Glutamatergic neuron (in vitro differentiated cells): ENCODE data around the gene TMED1. TPM values are rescaled to one million over a fixed set of nuclear protein-coding genes. Genes with fewer than 3 reads are reported as not detected.
A peak's percentile ranks its signal among the peaks of the same experiment; 100 is the strongest.

Experiments used
- DNase-seq: peaks from one replicate; pipeline ENCODE4 v3.0.0; 2022
- H3K27ac Mint-ChIP-seq: one replicate; pipeline ENCODE4 v1.8.0; 2020; ENCODE audit warnings: mild to moderate bottlenecking, mixed read lengths, inconsistent platforms; ENCODE audit not compliant: unreplicated experiment
- H3K27me3 Mint-ChIP-seq: one replicate; pipeline ENCODE4 v1.8.0; 2020; ENCODE audit warnings: mild to moderate bottlenecking, moderate library complexity, mixed read lengths, inconsistent platforms; ENCODE audit not compliant: unreplicated experiment
- H3K36me3 Mint-ChIP-seq: one replicate; pipeline ENCODE4 v1.8.0; 2020; ENCODE audit warnings: mild to moderate bottlenecking, mixed read lengths, inconsistent platforms; ENCODE audit not compliant: unreplicated experiment
- H3K4me1 Mint-ChIP-seq: one replicate; pipeline ENCODE4 v1.8.0; 2020; ENCODE audit warnings: mild to moderate bottlenecking, low read depth, mixed read lengths, inconsistent platforms; ENCODE audit not compliant: unreplicated experiment
- H3K4me3 Mint-ChIP-seq: one replicate; pipeline ENCODE4 v1.8.0; 2020; ENCODE audit warnings: mild to moderate bottlenecking, mixed read lengths, inconsistent platforms; ENCODE audit not compliant: unreplicated experiment
- H3K9me3 Mint-ChIP-seq: one replicate; pipeline ENCODE4 v1.8.0; 2020; ENCODE audit warnings: mild to moderate bottlenecking, moderate library complexity, mixed read lengths, inconsistent platforms; ENCODE audit not compliant: unreplicated experiment
- CTCF ChIP-seq: fragments of 200-600 bp; sonication (generic); IDR thresholded peaks from one replicate; pipeline ENCODE4 v1.5.0; 2021; ENCODE audit not compliant: partially characterized antibody, unreplicated experiment
- total RNA-seq: library from RNA; stranded (reverse); fragmentation: NEBNext Ultra II Directional; extraction: Animal tissue kit (Norgen Biotek cat#: 25700); gene quantifications from one replicate; pipeline ENCODE4 v1.2.1, GENCODE V29; 2021; ENCODE audit not compliant: unreplicated experiment

Gene TMED1
- total RNA-seq, 1 donor from 2014 or later: 10.4 TPM

GRCh38 chr19:10808937-10809649 lies 26.9 kb downstream of the TMED1 start:
- no peak overlapping the region for H3K4me3 Mint-ChIP-seq
- no peak for DNase-seq
- H3K27me3 Mint-ChIP-seq: peaks cover 7% of the 10 kb centered on the region
- H3K9me3 Mint-ChIP-seq: peaks cover 15% of the 10 kb centered on the region
- H3K36me3 Mint-ChIP-seq: peaks cover 8% of the 10 kb centered on the region
- no peak for TF ChIP-seq CTCF
- H3K4me1 Mint-ChIP-seq: peaks cover 14% of the 10 kb centered on the region
- peak overlapping the region; percentile 60 for H3K27ac Mint-ChIP-seq

GRCh38 chr19:10805758-10806247 lies 30.2 kb downstream of the TMED1 start:
- TF ChIP-seq CTCF: no peak
- peaks cover 8% of the 10 kb centered on the region for H3K36me3 Mint-ChIP-seq
- H3K4me3 Mint-ChIP-seq: no peak overlapping the region
- peaks cover 14% of the 10 kb centered on the region for H3K9me3 Mint-ChIP-seq
- DNase-seq: peak; percentile 57
- peaks cover 9% of the 10 kb centered on the region for H3K27me3 Mint-ChIP-seq
- H3K4me1 Mint-ChIP-seq: peaks cover 14% of the 10 kb centered on the region
- H3K27ac Mint-ChIP-seq: peak overlapping the region; percentile 68

DNA sequence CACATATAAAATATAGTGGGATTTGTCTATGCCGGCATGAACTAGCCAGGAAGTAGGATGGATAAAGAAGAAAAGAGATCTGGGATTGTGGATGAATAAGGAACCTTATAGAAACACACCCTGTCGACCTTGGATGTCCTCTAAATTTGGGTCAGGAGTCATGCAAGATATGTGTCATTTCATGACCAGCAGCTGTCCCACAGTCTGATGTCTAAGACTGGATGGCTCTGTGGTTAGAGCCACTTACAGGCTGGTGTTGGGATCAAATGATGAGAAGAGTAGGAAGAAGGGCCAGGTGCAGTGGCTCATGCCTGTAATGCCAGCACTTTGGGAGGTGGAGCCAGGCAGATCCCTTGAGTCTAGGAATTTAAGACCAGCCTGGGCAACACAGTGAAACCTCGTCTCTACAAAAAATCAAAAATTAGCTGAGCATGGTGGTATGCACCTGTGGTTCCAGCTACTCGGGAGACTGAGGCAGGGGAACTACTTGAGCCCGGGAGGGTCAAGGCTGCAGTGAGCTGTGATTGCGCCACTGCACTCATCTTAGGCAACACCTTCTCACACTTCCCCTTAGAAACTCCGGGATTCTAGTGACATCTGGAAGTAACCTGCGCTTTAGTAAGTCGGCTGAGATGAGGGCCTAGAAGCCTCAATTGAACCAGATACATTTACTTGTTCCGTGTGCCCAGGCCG lies 30.8 kb downstream of the TMED1 start:
- Mint-ChIP-seq H3K27me3 (peaks cover 9% of the 10 kb centered on the region), H3K4me3 (no peak overlapping the region), H3K36me3 (peaks cover 8% of the 10 kb centered on the region), H3K27ac (peak overlapping the region; percentile 68), H3K9me3 (peaks cover 14% of the 10 kb centered on the region), H3K4me1 (peaks cover 14% of the 10 kb centered on the region)
- TF ChIP-seq CTCF: no peak
- DNase-seq: no peak

- no peak for DNase-seq
- H3K27ac Mint-ChIP-seq: no peak overlapping the region
- H3K9me3 Mint-ChIP-seq: peaks cover 14% of the 10 kb centered on the region
- H3K4me1 Mint-ChIP-seq: peaks cover 11% of the 10 kb centered on the region
- H3K36me3 Mint-ChIP-seq: peaks cover 8% of the 10 kb centered on the region
- no peak overlapping the region for H3K4me3 Mint-ChIP-seq
- TF ChIP-seq CTCF: no peak
- H3K27me3 Mint-ChIP-seq: peaks cover 9% of the 10 kb centered on the region
Observed at GRCh38 chr19:10803252-10803651, 32.8 kb downstream of the TMED1 start.

- peaks cover 14% of the 10 kb centered on the region for H3K9me3 Mint-ChIP-seq
- H3K36me3 Mint-ChIP-seq: peaks cover 8% of the 10 kb centered on the region
- DNase-seq: no peak
- no peak for TF ChIP-seq CTCF
- H3K4me1 Mint-ChIP-seq: peaks cover 11% of the 10 kb centered on the region
- peaks cover 9% of the 10 kb centered on the region for H3K27me3 Mint-ChIP-seq
- H3K27ac Mint-ChIP-seq: no peak overlapping the region
- no peak overlapping the region for H3K4me3 Mint-ChIP-seq
Observed at GRCh38 chr19:10802479-10802878, 33.5 kb downstream of the TMED1 start.
